ENCODE measurements around the gene RPS6KC1.

The RPS6KC1 gene

DNA sequence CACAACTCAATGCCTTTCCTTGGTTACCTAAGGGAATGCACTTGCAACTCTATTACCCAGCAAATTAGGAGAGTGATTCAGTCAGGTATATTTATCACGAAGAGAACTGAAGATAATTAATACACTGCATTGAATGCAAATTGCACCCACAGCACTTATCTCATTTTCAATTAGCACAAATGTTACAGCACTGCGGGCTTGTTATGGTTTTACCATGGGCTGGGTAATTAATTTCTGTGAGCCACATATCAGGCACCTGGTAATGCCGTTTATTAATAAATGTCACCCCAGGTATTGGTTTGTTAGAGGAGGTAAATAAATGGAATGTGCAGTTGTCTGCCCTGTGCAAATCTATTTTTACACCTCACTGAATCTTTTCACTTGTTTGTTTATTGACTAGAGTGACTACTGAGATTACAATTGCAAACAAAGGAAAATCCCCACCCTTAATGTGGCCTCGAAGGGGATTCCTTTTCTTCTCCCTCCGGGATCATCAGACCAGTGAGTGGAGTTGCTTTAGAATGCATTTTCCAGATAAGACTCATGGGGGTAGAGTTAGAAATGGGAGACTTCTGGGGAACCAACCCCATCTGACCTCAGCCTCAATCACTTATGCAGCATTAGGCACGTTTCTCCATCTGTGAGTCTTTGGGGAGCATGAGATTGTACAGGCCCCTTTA is 269.3 kb downstream of the RPS6KC1 start:
- no peak overlapping the region for H3K4me3 ChIP-seq (ENCODE audit: low read depth, low read length)
- TF ChIP-seq, protein P1, sequence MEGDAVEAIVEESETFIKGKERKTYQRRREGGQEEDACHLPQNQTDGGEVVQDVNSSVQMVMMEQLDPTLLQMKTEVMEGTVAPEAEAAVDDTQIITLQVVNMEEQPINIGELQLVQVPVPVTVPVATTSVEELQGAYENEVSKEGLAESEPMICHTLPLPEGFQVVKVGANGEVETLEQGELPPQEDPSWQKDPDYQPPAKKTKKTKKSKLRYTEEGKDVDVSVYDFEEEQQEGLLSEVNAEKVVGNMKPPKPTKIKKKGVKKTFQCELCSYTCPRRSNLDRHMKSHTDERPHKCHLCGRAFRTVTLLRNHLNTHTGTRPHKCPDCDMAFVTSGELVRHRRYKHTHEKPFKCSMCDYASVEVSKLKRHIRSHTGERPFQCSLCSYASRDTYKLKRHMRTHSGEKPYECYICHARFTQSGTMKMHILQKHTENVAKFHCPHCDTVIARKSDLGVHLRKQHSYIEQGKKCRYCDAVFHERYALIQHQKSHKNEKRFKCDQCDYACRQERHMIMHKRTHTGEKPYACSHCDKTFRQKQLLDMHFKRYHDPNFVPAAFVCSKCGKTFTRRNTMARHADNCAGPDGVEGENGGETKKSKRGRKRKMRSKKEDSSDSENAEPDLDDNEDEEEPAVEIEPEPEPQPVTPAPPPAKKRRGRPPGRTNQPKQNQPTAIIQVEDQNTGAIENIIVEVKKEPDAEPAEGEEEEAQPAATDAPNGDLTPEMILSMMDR (IDR thresholded peaks at IDR 0.05; ENCODE audit: borderline replicate concordance, insufficient read depth, low read depth, low read length) = no peak

Measured in GM12875 (cell line).